Measurements from ENCODE around the gene KCNAB2. TPM values are rescaled to one million over a fixed set of nuclear protein-coding genes. Genes with fewer than 3 reads are reported as not detected.

Gene KCNAB2
- polyA plus RNA-seq, 1 of the 3 experiments (the other 2 are of a cell fraction): 7.6 TPM

- CTCF ChIA-PET: interaction anchor here (1.1 kb wide), 1 partner anchor 76 kb away, joined by 3 read pairs; no protein-coding TSS in a partner anchor
- DNase-seq: no peak
- Histone ChIP-seq H3K36me3 (replicated peaks in 1 of 2; ENCODE audit: control insufficient read depth in 1 of 2, insufficient read depth in 2 of 2, low read length in 1 of 2) (no peaks in the 10 kb centered on the region), H3K4me1 (ENCODE audit: control insufficient read depth in 1 of 2, insufficient read depth in 2 of 2, low read depth in 1 of 2, low read length in 1 of 2) (no peaks in the 10 kb centered on the region), H3K27me3 (ENCODE audit: insufficient read depth) (no peaks in the 10 kb centered on the region), H3K9me3 (0 out of 2 replicates have a peak, but pooled peaks cover 5% of the 10 kb centered on the region), H3F3A (replicated peaks; ENCODE audit: insufficient read depth) (no peaks in the 10 kb centered on the region), H3K9ac (no peak overlapping the region), H2AFZ (ENCODE audit: low read depth) (no peak overlapping the region), H3K27ac (ENCODE audit: low read depth in 2 of 2, low read length in 1 of 2) (no peak overlapping the region), H4K20me1 (ENCODE audit: insufficient read depth) (no peaks in the 10 kb centered on the region), H3K4me3 (ENCODE audit: low read depth in 2 of 2, low read length in 1 of 2) (no peak overlapping the region), H3K9me2 (no peaks in the 10 kb centered on the region), H3K79me2 (ENCODE audit: insufficient read depth) (no peaks in the 10 kb centered on the region), H3K4me2 (no peak overlapping the region)
- POLR2A ChIA-PET: no interaction called here
- TF ChIP-seq RXRA (IDR thresholded peaks at IDR 0.05; ENCODE audit: borderline replicate concordance, low read depth): no peak
- TF ChIP-seq JUND (IDR thresholded peaks at IDR 0.05): no peak
- TF ChIP-seq IRF3 (IDR thresholded peaks at IDR 0.05; ENCODE audit: low read depth, low read length): no peak
- no peak for TF ChIP-seq EZH2phosphoT487 (IDR thresholded peaks at IDR 0.05; ENCODE audit: borderline replicate concordance, low read depth)
- no peak for TF ChIP-seq RFX5 (IDR thresholded peaks at IDR 0.05; ENCODE audit: low read length)
- TF ChIP-seq CHD2 (IDR thresholded peaks at IDR 0.05; ENCODE audit: low read length, partially characterized antibody): no peak
- TF ChIP-seq MAX (IDR thresholded peaks at IDR 0.05; ENCODE audit: low read depth): no peak
- no peak for TF ChIP-seq REST (IDR thresholded peaks at IDR 0.05; ENCODE audit: low read depth, low read length)
- 73% methylated on average over 7 of the region's 9 CpGs for WGBS (ENCODE audit: low lambda C conversion rate)
Measured at GRCh38 chr1:6129313-6129712, 83.6 kb downstream of the KCNAB2 start.

- no peaks in the 10 kb centered on the region for H4K20me1 ChIP-seq (ENCODE audit: insufficient read depth)
- CTCF ChIA-PET: interaction anchor here (2.4 kb wide), 1 partner anchor 77 kb away, joined by 7 read pairs; no protein-coding TSS in a partner anchor
- WGBS (ENCODE audit: low lambda C conversion rate): 62% methylated on average over 9 of the region's 11 CpGs
- H3K27me3 ChIP-seq (ENCODE audit: insufficient read depth): no peaks in the 10 kb centered on the region
- POLR2A ChIA-PET: no interaction called here
- H3K4me1 ChIP-seq (ENCODE audit: control insufficient read depth in 1 of 2, insufficient read depth in 2 of 2, low read depth in 1 of 2, low read length in 1 of 2): no peaks in the 10 kb centered on the region
- H3K9ac ChIP-seq: no peak overlapping the region
- 0 out of 2 replicates have a peak, but pooled peaks cover 5% of the 10 kb centered on the region for H3K9me3 ChIP-seq
- no peaks in the 10 kb centered on the region for H3K79me2 ChIP-seq (ENCODE audit: insufficient read depth)
- no peaks in the 10 kb centered on the region for H3F3A ChIP-seq (replicated peaks; ENCODE audit: insufficient read depth)
- H3K4me3 ChIP-seq (ENCODE audit: low read depth in 2 of 2, low read length in 1 of 2): no peak overlapping the region
- no peaks in the 10 kb centered on the region for H3K36me3 ChIP-seq (replicated peaks in 1 of 2; ENCODE audit: control insufficient read depth in 1 of 2, insufficient read depth in 2 of 2, low read length in 1 of 2)
- no peak for DNase-seq
- H3K9me2 ChIP-seq: no peaks in the 10 kb centered on the region
- no peak overlapping the region for H2AFZ ChIP-seq (ENCODE audit: low read depth)
- TF ChIP-seq TCF12 (IDR thresholded peaks at IDR 0.05) (no peak), CTCF (IDR thresholded peaks at IDR 0.05) (no peak), TAF1 (IDR thresholded peaks at IDR 0.05; ENCODE audit: borderline replicate concordance, low read depth, low read length) (no peak), MAX (IDR thresholded peaks at IDR 0.05; ENCODE audit: low read depth) (no peak)
- H3K27ac ChIP-seq (ENCODE audit: low read depth in 2 of 2, low read length in 1 of 2): no peak overlapping the region
- H3K4me2 ChIP-seq: no peak overlapping the region
Measured at GRCh38 chr1:6130036-6130435, 84.3 kb downstream of the KCNAB2 start.
